Measurements from ENCODE around the gene LRBA. TPM values are rescaled to one million over a fixed set of nuclear protein-coding genes. Genes with fewer than 3 reads are reported as not detected.
"Not testable (repeated sequence)": the region's sequence is repeated elsewhere in the genome, so short reads cannot be mapped to it uniquely, and the experiment has no call there.

The LRBA gene
- total RNA-seq, 1 experiment from 2014 or later = 39.4 TPM

DNA sequence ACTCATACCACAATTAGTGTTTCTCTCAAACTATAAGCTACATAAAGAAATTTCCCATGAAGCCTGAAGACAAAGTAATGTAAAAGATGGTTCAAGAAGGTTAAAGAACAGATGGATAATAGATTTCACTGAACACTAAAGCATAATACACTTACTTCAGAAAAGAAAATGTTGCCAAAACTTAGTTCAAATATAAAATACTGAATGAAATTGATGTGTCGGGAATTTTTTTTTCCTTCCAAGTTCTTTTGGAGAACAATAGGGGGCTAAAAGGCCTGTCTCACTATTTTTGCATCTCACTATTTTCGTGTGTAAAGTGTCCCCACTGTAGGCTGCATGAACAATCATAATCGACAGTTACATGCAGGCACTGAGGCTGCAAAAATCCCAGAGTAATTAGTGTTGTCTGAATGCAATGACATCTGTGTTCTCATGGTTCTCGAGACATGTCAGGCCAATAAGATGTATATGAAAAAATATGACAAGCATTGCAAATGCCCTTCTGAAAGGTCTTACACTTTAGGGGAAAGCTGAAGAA is 445.0 kb downstream of the LRBA start:
- no peak for DNase-seq (ENCODE audit: low read depth)

DNA sequence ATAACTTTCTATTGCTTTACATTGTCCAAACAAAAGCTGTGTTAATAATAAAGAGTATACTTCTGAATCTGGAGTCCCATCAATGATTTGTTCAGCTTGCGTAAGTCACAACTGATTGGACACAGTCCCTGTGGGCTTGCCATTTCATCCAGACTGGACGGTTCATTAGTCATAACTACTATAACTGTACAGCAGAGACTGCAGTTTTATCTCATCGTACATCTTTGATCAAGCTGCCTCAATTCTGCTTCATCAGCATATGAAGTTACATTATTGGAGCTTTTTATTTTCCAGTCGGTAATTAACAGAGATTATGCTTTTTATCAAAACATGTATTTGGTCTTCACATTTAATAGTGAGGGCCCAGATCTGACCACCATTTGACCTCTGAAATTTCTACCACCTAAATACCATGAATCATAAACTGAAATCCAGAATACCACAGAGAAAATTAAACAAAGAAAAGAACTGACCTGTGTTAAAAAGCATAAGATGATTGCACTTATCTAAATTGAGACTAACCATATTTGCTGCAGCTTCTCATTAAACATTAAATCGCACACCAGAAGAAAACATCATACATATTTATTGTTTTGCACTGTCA is 445.6 kb downstream of the LRBA start:
- DNase-seq (ENCODE audit: low read depth) = peak; percentile 76

DNA sequence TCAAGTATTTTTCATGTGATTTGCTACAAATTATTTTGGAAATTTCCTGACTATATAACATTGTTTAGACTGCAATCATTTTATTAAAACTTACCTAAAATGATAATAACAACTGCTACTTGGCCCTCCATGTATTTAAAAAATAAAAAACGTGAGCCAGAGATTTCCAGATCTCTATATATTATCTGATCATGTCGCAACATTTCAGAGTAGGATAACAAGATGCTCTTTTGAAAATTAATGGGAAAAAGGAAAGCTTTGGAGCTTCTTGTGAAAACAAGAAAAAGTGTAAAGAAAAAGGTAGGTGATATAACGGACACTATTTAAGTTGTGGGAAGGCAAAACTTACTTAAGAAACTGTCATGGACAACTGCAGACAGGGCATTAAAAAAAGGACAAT is 448.0 kb downstream of the LRBA start:
- no peak for DNase-seq (ENCODE audit: low read depth)

DNA sequence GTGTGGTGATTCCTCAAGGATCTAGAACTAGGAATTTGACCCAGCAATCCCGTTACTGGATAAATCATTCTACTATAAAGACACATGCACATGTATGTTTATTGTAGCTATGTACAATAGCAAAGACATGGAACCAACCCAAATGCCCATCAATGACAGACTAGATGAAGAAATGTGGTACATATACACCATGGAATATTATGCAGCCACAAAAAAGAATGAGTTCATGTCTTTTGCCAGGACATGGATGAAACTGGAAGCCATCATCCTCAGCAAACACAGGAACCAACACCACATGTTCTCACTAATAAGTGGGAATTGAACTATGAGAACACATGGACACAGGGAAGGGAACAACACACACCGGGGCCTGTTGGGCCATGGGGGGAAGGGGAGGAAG is 450.1 kb downstream of the LRBA start:
- DNase-seq (ENCODE audit: low read depth) = not testable (repeated sequence)

DNA sequence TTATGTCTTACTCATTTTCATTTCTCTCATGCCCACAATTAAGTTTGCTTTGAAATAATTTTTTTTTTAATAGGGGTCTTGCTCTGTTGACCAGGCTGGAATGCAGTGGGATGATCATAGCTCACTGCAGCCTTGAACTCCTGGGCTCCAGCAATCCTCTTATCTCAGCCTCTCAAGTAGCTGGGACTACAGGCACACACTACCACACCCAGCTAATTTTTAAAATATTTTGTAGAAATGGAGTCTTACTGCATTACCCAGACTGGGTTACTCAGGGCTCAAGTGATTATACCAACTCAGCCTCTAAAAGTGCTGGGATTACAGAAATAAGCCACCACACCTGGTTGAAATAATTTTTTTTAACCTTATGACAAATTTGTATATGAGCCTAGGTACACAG is 452.3 kb downstream of the LRBA start:
- no peak for DNase-seq (ENCODE audit: low read depth)

DNA sequence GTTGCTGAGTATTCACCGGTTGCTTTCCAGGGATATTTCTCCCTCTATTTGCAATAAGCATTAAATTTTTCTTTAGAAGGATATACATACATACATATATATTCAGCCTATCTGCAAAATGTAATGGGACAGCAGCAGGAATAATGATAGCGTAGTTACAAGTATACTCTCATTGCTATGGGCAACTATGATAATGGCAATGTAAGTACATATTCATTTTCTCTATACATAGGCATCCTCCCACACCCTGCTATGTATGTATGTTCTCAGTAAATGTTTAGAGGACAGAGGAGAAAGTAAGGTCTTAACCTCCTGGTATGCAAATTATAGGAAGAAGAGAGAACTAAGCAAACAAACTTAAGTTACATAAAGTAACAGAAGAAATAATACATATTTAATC is 452.8 kb downstream of the LRBA start:
- DNase-seq (ENCODE audit: low read depth) = no peak

DNA sequence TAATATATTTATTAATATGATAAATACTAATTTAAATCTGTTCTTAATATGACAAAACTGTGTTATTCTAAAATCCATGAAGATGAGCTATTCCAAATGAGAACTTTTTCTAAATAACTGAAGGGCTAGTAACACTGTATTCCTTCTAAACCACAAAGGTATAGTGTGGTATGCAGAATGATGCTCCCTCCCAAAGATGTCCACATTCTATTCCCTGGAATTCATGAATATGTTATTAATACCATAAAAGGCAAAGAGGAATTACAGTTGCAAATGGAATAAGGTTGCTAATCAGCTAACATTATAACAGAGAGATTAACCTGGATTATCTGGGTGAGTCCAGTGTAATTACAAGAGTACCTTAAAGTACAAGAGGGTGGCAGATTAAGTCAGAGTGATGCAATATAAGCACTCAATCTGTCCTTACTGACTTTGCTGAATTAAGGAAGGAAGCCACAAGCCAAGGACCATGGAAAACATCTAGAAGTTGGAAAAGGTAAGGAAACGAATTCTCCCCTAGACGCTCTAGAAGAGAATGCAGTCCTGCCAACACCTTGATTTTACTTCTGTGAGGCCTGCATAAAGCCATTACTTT is 453.8 kb downstream of the LRBA start:
- DNase-seq (ENCODE audit: low read depth) = no peak

DNA sequence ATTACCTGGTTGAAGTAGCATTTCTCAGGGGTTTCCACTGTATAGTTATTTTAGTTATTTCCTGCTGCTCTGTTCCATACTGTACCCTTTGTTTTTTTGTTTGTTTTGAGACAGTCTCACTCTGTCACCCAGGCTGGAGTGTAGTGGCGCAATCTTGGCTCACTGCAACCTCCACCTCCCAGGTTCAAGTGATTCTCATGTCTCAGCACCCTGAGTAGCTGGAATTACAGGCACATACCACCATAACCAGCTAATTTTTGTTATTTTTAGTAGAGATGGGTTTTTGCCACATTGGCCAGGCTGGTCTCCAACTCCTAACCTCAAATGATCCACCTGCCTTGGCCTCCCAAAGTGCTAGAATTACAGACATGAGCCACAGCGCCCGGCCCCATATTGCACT is 457.3 kb downstream of the LRBA start:
- peak; percentile 37 for DNase-seq (ENCODE audit: low read depth)

DNA sequence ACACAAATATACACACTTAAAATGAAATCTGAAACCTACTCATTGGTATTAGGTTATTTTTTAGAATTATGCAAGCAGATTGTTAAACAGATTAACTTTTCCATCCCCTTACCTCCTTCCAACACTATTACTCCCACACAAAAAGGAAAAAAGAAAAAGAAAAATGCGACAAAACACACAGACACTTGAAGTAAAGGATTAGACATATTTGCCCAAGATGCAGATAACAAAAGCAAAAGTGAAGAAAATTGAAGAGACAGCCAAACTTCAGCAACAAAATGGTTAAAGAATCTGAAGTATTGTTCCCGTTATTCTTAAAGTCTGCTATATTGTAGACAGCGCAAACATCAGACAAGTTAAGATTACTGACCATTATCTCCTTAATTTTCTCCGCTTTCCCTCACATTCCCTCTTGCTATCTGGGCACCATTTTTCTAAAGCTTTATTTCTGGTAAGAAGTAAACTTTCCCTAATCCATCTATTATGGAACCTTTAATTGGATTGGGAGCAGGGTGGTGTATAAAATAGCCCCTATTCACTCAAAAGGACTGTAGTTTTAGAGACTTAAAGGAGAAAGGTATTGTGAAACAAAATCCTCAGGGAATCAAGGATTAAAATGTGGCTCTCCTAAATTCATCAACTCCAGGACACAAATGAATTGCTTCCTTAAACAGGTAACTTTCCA is 467.8 kb downstream of the LRBA start:
- no peak for DNase-seq (ENCODE audit: low read depth)

DNA sequence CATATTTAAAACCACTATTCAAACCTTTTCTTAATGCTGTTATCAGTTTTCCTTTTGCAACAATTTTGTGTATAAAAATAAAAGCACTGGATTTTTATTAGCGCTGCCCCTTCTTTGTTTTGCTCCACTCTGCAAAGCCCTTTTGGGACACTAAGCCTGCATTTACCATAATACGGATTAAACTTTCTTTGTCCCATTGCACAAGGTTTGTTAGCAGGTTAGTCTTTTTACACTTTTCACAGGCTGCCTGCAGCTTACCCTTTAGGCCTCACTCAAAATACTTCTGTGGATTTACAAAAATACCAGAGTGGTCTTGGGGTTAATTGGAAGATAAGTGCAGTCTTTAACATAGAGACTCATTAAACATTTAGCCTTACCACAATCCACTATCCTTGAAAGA is 468.8 kb downstream of the LRBA start:
- no peak for DNase-seq (ENCODE audit: low read depth)

DNA sequence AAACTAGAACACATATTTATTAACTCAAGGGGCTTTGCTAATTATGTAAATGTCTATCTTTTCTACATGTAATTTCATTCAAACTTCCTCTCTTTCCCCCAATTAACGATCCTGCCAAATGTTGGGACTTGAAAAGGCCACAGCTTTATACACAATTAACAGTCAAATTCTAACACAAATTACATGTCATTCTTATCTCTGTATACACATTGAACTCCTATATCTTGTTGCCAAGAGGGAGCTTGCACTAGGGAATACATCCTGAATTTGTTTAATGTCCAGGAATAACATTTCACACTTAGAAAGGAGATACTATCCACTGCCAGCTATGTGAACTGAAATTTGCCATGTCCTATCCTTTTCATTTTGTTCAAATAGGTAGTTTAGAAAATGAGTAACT is 472.0 kb downstream of the LRBA start:
- DNase-seq (ENCODE audit: low read depth) = no peak

DNA sequence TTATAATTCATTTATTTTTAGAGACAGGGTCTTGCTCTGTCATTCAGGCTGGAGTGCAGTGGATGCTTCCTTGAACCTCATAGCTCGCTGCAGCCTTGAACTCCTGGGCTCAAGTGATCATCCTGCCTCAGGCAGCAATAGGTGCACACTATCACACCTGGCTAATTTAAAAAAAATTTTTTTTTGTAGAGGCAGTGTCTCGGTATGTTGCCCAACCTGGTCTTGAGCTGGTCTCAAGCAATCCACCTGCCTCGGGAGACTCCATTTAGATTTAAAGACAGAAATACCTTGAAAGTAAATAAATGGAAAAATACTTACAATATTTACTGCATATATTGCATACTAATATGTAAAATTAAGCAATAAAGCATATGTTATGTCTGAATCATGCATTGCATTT is 473.4 kb downstream of the LRBA start:
- no peak for DNase-seq (ENCODE audit: low read depth)

DNA sequence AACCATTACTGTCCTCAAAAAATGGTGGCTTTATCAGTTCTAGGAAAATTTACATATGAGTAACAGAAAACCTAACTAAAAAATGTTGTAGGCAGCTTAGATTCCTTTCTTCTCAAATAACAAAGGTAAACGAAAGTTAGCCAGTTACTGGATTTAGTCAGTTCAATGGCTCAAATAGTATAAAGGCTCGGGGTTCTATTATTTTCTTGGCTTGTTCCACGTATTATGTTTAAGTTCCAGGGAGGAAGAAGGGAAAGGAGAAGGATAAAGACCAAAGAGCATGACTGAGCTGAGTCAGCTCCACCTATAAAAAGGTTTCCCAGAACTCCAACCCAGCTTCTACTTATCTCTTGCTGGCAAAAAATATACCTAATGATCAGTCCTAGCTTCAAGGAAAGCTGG is 474.1 kb downstream of the LRBA start:
- no peak for DNase-seq (ENCODE audit: low read depth)

DNA sequence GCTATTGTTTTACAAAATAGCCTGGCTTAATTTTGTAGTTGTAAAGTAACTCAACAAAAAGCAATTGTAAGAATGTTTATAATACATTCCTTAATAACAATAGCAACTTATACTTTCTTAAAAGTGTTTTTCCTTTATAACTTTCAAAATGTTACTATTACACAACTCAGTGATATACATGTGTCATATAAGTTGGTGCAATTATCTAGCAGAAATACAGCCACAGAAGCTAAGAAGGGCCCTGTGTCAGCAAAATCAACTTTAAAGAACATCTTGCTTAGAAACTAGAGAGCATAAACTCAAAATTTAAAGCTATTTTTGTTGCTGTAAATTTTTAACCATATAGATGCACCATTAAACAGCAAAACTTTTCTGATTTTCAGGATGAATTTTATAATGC is 474.5 kb downstream of the LRBA start:
- no peak for DNase-seq (ENCODE audit: low read depth)

DNA sequence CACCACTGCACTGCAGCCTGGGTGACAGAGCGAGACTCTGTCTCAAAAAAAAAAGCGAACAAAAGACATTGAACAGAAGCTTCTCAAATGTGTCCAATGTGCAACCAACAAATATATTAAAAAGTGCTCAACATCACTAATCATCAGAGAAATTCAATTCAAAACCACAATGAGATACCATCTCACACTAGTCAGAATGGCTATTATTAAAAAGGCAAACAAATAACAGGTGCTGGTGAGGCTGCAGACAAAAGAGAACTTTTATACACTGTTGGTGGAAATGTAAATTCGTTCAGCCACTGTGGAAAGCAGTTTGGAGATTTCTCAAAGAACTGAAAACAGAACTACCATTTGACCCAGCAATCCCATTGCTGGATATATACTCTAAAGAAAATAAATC is 477.2 kb downstream of the LRBA start:
- peak; percentile 22 for DNase-seq (ENCODE audit: low read depth)

DNA sequence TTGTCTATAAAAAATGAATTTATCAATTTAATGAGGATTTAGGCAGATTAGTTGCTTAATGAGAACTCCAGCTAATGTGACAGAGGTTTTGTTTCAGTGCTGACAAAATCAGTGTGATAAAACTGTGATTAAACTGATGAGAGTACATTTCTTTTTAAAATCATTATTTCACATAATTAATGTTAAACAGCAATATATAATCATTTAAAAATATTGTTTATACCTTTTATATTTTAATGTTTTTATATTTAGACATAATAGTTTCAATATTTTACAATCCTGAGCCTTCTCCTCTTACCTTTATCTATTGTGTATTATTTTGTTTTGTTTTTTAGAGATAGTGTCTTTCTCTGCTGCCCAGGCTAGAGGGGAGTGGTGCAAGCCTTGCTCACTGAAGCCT is 480.3 kb downstream of the LRBA start:
- no peak for DNase-seq (ENCODE audit: low read depth)

DNA sequence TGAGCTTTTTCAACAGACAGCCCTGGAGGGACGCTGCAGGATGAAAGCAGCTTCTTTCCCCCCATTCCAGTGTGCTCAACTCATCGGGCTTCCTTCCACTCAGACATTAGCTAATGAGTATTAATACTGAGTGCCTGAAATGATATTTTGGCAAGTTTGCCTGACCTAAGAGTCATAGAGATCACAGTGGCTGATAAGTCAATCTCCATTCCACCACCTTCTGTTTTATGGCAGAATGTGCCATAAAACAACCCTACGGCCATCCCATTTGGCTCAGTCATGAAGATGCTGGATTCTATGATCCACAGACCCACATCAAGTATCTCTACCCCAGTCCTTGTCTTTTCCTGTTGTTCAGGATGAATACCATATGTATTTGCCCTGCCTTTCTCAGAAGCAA is 481.4 kb downstream of the LRBA start:
- no peak for DNase-seq (ENCODE audit: low read depth)

DNA sequence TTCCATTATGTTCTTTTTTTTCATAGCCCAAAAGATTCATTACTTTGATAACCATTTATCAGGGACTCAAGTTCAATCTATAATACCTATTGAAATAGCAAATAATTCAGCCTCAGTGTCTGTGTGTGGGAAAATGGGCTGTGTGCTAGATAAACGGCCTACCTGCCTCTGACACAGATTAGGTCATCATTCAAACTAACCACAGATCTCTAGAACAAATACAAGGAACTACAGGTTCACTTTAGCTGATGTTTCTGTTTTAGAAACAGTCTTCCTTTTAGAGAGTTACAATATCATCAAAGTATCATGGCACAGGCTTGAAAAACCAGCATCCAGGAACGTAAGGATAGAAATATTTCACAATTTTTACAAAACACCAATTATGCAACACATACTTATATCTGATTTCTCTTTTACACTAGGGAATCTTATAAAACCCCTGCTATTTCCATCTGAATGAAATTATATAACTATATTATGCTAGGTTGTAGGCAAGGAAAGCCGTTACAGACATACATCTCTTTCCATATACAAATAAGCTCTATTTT is 489.7 kb downstream of the LRBA start:
- no peak for DNase-seq (ENCODE audit: low read depth)

DNA sequence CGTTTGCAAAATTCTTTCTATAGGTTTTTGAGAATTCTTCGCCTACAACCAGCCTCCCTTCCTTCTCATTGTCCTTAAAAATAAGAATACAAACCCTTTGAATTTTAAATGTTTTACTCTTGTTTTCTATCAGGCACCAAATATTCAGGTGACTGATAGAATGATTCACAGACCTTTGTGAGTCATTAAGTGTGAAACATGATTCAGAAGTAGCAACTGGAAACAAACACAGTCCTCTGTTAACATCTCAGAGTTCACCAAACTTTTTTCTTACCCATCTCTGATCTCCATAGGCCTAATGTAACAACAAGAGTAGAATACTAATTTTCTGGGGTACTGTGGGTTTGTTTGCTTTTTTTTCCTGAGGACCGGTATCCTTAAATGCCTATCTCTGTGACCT is 496.5 kb downstream of the LRBA start:
- peak; percentile 72 for DNase-seq (ENCODE audit: low read depth)

DNA sequence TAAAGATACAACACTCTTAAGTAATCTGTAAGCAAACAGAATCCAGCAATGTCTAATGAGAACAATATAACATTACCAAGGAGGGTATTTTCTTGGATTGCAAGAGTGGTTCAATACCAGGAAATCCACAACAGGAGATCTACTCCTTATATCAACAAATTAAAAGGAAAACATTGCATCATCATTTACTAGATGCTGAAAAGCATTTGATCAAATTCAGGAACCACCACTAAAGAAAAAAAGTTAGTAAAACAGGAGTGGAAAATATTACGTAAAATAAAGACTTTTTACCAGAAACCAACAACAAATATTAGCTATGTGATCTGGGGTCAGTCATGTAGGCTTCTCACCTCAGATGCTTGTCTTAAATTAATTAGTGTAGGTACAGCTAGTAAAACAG is 499.9 kb downstream of the LRBA start:
- no peak for DNase-seq (ENCODE audit: low read depth)

DNA sequence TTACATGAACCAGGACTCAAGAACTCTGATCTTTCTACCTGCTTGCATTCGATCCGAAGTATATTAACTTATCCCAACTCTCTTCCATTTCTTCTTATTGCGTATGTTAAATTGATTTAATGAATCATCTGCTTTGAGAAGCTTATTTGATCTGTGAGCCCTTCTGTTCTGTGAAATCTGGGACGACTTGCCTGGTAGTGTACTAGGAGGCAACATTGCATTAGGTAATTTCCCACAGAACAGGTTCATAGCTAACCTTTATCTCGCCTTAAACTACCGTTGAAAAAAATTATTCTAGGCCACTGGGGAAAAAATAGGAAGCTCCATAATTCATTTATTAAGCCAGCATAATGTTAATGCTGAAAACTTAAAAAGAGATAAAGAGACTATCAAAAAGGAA is 500.4 kb downstream of the LRBA start:
- DNase-seq (ENCODE audit: low read depth) = no peak

DNA sequence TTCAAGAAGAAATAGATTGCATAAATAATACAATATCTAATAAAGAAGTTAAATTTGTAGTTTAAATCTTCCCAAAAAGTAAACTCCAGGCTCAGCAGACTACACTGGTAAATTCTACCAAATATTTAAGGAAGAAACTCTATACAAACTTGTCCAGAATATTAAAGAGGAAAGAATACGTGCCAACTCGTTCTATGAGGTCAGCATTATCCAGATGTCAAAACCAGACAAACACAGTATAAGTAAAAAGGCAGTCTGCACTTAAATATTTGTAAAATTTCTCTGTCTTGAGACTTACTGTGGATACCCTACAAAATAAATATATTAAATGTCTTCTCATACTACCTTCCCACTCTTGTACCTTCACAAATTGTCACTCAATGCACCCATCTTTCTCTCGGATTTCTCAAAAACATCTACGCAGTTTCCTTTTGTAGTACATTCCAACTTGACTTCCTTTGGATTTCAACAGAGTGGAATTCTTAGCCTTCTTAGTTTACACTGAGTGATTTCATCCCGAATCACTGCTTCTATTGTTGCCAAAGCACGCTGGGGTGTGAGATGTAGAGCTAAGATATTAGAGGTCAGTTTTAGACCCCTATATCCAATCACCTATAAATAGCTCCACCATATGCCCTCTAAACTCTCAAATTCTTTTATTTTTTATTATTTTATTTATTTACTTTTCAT is 504.8 kb downstream of the LRBA start:
- DNase-seq (ENCODE audit: low read depth) = peak; percentile 72
